Esophagus muscularis mucosa (tissue), 3 donors: ENCODE results near the gene PGM2.

ENCODE experiments used
- CTCF ChIP-seq, 3 experiments: fragments of 200-600 bp in 2 of 3; fragments of 450-650 bp in 1 of 3; sonication (generic) in 2 of 3; IDR thresholded peaks; one replicate each; pipeline ENCODE4 v1.5.1; 2017 to 2019; ENCODE audit warnings: antibody characterized with exemption in 3 of 3, mild to moderate bottlenecking in 2 of 3, moderate library complexity in 1 of 3
- POLR2A ChIP-seq: fragments of 450-650 bp; IDR thresholded peaks from one replicate; pipeline ENCODE4 v1.6.1; 2017; ENCODE audit warnings: antibody characterized with exemption, moderate library complexity, mild to moderate bottlenecking, low read depth

GRCh38 chr4:37825968-37826294, 555 bp upstream of the PGM2 start:
- TF ChIP-seq CTCF (IDR thresholded peaks at IDR 0.05): no peak
- TF ChIP-seq POLR2A: no peak
